GM04503 (cell line): ENCODE measurements around the gene DNAI2.

Experiments used
- DNase-seq: peaks from one replicate; pipeline ENCODE4 v3.0.0-alpha.2; 2012; ENCODE audit warnings: low read depth

DNAI2 gene

DNA sequence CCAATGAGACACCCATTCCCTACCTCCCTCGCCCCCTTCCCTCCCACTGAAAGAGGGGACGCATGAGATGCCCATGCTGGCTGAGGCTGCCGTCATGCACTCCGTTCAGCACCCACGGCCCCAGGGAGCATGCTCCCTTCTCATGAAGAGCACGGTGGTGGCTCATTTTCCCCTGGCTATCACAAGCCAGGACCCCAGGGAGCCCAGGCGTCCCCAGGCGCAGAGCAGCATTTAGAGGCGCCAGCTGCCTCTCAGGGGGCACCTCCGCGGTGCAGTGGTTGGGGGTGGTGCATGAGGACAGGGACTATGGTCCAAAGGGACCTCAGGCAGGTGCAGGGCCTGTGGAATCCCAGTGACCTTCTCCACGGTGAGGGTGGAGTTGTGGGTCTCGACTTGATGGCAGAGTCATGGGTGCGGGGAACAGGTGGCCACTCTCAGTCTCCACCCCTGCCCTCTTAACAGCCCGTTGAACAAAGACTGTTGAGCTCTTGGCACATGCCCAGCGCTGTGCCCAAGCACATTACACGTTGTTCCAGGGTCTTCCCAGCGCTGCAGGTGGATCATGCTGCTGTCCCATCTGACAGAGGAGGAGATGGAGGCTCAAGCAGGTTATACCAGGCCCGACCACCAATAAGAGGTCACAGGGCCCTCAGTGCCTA, 65.6 kb downstream of the DNAI2 start:
- no peak for DNase-seq

GRCh38 chr17:74340470-74341023, 66.5 kb downstream of the DNAI2 start:
- no peak for DNase-seq

GRCh38 chr17:74342224-74342623, 68.2 kb downstream of the DNAI2 start:
- no peak for DNase-seq

GRCh38 chr17:74343121-74343520, 69.1 kb downstream of the DNAI2 start:
- no peak for DNase-seq

DNA sequence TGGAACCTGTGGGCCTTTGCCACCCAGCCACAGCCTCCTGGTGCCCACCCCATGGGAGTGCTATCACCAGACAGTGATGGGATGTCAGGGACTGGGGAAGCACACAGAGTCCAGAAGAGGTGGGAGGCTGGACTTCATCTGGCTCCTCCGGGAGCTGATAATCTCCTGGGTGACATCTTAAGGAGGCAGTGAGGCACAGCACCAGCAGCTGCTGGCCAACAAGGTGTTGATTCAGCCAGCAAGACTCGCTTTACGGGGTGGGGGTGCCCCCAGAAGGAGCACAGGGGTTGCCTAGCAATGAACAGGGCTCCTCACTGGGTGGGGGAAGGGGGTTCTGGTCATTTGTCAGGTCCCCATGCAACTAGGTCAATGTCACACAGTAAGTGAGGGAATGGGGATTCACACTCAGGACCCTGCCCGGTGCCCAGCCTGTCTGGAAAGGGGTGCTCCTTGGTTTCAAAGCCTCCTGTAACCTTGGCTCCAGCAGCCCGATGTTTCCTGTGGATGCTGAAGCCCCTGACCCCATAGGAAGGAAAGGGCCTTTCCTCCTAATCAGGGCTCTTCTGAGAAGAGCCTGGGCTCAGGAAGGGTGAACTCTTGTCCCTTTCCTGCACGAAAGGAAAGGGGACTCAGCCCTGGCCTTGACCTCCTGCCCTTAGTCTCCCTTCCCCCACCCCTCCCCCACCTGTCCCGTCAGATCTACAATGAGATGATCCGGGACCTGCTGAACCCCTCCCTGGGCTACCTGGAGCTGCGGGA, 69.7 kb downstream of the DNAI2 start:
- no peak for DNase-seq

DNA sequence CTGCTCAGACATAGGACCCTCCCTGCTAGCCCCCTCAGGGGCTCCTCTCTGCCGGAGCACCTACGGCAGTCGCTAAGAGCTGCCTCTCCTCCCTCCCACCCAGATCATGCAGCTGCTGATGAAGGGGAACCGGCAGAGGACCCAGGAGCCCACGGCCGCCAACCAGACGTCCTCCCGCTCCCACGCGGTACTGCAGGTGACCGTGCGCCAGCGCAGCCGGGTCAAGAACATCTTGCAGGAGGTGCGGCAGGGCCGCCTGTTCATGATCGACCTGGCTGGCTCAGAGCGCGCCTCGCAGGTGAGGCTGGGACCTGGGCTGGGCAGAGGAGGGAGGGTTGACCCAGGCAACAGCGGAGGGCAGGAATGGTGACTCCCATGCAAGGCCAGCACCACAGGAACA, 70.6 kb downstream of the DNAI2 start:
- no peak for DNase-seq

DNA sequence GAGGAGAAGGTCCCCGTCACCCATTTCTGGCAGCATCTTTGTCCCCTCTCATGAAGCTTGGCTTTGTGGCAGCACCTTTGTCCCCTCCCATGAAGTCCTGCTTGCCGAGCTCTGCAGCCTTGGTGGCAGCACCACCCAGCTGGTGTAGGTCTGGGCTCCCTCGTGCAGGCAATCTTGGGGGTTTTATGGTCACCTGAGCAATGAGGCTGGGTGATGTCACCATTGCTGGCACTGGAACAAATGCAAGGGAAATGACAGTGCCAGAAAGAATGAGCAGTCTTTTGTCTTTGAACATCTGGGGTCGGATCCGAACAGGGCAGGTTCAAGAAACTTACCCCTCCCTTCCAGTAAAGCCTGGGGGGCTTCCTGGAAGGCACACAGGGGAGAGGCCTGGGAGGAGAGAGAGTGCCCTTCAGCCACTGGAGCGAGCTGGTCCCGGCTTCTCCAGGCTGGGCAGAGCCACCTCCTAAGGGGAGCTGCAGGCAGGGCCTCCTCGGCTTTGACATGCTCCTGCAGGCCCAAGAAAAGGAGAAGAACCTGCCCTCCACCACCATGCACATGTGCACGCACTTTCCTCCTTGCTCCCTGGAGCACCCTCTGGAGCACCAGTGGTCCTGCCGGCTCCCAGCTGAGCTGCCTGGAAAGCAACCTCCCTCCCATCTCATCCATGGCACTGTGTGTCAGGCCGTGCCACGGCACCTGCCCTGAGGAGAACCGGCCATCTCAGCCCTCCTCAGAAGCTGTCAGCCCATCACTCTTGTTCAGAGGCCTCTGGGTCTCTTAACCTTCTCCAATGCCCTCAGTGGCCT, 71.6 kb downstream of the DNAI2 start:
- DNase-seq, result no peak

- no peak for DNase-seq
These were observed 73.6 kb downstream of the DNAI2 start for GRCh38 chr17:74347646-74348045.

DNA sequence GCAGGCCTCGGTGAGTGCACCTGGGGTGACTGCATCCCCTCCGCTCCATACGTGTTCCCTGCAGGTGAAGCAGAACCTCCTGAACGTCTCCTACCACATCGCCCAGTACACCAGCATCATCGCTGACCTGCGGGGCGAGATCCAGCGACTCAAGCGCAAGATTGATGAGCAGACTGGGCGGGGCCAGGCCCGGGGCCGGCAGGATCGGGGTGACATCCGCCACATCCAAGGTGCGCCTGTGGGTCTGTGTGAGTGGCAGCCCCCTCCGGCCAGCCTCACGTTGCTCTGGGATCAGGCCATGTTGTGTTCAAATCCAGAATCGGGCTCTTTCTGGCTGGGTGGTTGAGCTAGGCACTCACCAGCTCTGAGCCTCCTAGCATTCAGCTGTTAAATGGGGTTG, 75.1 kb downstream of the DNAI2 start:
- no peak for DNase-seq

- no peak for DNase-seq
These were observed 76.5 kb downstream of the DNAI2 start for GRCh38 chr17:74350486-74350885.

DNA sequence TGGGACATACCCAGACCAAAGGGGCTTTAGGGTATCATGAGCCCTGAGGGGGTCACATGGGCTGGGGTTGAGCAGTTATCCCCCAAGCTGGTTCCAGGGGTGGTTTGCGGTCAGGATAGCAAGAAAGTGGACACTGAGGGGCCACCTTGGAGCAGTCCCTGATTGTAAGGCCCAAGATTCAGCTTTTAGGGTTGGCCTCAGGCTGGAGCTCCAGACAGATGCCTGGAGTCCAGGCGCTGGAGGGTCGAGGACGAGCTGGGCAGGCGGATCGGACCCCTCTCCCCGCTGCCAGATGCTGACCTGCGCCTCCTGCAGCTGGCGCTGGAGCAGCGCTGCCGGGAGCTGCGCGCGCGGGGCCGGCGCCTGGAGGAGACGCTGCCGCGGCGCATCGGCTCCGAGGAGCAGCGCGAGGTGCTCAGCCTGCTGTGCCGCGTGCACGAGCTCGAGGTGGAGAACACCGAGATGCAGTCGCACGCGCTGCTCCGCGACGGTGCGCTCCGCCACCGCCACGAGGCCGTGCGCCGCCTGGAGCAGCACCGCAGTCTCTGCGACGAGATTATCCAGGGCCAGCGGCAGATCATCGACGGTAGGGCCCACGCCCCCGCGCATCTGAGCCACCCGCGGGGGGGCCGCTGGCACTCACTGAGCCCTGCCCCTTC, 77.6 kb downstream of the DNAI2 start:
- no peak for DNase-seq

DNA sequence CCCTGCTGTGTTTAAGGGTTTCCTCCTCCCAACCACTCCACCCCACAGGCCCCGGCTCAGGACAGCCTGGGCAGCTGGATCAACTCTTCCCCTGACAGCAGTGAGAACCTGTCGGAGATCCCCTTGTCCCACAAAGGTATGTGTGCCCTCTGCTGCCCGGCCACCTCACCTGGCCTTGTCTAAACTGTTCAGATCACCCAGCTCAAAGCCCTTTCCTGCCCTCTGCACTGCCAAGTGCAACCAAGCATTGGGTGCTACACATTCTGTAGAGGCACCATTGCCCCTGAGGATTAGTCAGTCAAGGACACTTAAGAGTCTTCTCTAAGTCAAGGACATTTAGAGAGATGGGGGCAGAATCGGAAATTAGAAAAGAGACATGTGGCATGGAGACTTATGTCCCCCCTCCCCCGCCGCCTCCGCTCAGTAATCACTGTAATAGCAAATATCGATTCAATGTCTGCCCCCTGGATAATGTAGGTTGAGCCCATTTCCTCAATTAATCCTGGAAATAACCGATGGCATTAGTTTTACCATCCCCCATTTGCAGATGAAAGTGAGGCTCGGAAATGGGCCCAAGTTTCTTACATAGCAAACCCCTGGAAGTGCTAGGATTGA, 79.5 kb downstream of the DNAI2 start:
- DNase-seq, result no peak

DNA sequence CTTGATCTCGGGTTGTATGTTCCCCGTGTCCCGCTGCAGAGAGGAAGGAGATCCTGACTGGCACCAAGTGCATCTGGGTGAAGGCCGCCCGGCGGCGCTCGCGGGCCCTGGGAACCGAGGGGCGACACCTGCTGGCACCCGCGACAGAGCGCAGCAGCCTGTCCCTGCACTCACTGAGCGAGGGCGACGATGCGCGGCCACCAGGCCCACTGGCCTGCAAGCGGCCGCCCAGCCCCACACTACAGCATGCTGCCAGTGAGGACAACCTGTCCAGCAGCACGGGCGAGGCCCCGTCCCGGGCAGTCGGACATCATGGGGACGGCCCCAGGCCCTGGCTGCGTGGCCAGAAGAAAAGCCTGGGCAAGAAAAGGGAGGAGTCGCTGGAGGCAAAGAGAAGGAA, 80.1 kb downstream of the DNAI2 start:
- DNase-seq, result no peak

DNA sequence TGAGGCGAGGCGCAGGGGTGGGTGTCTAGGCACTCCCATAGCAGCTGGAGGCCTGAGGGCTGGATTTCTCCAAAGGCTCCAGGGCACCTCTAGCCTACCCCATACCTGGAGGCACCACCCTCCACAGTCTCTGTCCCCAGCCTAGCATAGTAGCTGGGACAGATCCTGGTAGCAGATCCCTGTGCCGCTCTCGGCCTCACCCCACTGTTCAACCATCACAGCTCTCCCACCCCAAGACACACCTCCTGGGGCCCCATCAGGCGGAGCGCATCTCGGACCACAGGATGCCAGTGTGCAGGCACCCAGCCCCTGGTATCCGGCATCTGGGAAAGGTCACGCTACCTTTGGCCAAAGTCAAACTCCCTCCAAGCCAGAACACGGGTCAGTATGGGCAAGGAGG, 80.5 kb downstream of the DNAI2 start:
- DNase-seq, result no peak

DNA sequence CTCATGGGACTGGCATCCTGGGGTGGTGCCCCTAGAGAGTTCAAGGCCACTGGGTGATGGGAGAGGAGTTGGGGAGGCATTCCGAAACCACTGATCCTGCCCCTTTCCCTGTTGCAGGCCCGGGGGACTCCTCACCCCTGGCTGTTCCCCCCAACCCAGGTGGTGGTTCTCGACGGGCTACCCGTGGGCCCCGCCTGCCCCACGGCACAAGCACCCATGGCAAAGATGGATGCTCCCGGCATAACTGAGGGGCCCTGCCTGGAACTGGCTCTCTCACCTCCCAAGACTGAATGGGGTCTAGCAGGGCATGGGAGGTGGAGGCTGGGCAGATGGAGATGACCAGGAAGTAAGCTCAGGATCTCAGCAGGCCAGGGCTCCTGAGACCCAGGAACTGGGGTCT, 81.0 kb downstream of the DNAI2 start:
- no peak for DNase-seq

- DNase-seq, result no peak
These were observed 82.8 kb downstream of the DNAI2 start for GRCh38 chr17:74356646-74357465.

- no peak for DNase-seq
These were observed 83.4 kb downstream of the DNAI2 start for GRCh38 chr17:74357466-74357809.

DNA sequence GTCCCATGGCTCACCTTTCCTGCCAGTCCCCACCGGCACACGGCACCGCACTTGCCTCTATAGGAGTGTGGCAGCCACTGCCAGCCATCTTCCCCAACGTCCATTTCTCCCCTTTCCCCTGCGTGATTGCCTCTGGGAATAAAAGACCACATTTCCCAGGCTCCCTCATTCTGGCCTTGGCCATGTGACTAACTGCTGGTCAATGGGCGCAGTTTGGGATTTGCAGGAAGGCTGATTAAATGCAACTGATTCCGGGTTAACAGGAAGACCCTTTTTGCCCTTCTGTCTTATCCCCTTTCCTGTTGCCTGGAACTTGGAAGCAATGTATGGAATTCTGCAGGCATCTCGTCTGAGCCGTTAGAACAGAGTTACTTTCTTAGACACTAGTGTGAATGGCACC, 84.7 kb downstream of the DNAI2 start:
- DNase-seq, result no peak

- no peak for DNase-seq
These were observed 85.9 kb downstream of the DNAI2 start for GRCh38 chr17:74359916-74360315.

GRCh38 chr17:74360899-74361229, 86.8 kb downstream of the DNAI2 start:
- no peak for DNase-seq
